Fibroblast of skin of back (primary cell): ENCODE results near the gene AOPEP.

Experiments used
- DNase-seq: peaks from one replicate; pipeline ENCODE4 v3.0.0-alpha.2; 2013

The AOPEP gene

DNA sequence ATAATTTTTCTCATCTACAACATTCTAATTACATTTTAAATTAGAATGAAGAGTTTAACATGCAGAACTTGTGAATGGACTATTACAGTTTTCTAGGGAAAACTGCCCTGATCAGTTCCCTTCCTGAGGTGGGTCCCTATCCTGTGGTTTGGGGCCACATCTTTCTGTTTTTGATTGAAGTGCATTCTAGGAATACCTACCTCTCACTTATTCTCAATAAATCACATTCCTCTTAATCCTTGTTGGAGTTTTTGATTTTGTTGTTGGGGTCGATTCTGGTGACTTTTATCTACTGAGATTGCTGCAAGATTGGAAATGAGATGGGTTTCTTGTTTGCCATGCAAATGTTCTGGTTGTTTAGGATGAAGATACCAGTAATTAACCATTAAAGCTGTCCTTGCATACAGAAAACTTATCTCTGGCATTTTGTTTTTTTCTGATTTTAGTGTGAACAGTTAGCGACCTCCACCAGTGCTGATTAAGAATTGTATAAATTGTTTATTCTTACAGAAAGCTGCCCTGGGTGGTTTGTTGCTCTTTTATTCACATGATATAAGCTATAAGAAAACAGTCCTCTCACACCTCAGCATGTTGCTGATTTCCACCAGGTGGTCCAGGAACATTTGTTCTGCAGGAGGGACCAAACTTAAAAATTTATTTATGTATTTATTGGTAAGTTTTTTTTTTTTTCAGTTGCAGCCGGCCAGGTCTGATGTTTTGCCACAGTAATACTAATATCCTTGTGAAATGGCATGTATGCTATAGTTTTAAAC lies 321.1 kb downstream of the AOPEP start:
- DNase-seq = no peak

DNA sequence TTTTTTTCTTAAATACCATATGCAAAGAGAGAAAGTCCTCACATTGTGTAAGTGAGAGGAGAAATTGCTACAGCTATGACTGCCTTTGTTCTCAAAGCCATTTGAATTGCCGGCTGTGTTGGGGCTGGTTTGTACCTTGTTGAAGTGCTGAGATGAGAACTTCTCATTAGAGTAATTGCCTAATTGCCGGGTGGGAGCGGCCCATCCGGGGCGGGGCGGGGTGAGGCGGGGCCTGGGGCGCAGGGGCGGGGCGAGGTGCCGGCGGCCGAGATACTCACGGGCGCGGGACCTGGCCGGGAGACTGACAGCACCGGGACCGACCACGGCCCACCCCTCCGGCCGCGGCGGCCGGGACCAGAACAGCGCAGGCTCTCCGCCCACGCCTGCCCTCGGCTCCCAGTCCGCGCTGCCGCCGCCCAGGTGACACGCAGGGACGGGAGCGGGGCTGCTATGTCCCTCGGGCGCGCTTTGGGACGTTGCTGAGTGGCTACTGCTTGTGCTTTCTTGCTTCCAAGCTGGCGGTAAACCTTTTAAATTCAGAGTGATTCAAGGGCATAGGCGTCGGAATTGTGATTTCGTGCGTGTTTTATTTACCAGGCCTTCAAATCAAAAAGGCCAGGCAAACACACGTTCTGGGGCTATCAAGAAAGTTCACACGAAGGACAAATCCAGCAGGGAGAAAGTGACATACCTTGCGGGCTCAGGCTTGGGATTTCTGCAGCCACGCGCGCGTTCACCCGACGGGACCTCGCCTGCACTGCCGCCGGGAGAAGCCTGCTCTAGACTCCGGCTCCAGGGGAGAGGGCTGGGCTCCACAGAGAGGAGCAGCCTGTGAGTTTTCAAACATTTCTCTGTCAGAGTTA lies 322.0 kb downstream of the AOPEP start:
- peak; percentile 32 for DNase-seq

DNA sequence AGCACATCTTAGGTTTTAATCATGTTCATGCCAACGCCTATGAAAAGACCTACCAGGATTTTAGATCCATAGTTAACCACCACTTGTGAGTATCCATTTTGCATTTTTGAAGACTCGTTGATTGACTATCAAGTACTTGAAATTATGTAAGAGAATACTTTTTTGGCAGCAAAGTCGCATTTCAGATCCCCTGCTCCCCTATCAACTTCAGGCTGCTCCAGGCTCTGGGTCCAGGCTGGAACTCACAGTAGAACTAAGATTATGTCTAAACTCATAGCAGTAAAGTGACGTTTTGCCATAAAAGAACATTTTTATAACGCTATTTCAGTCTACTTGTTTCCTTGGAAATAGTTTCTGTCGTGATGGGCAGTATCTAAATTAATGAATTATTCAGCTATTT lies 323.3 kb downstream of the AOPEP start:
- no peak for DNase-seq

DNA sequence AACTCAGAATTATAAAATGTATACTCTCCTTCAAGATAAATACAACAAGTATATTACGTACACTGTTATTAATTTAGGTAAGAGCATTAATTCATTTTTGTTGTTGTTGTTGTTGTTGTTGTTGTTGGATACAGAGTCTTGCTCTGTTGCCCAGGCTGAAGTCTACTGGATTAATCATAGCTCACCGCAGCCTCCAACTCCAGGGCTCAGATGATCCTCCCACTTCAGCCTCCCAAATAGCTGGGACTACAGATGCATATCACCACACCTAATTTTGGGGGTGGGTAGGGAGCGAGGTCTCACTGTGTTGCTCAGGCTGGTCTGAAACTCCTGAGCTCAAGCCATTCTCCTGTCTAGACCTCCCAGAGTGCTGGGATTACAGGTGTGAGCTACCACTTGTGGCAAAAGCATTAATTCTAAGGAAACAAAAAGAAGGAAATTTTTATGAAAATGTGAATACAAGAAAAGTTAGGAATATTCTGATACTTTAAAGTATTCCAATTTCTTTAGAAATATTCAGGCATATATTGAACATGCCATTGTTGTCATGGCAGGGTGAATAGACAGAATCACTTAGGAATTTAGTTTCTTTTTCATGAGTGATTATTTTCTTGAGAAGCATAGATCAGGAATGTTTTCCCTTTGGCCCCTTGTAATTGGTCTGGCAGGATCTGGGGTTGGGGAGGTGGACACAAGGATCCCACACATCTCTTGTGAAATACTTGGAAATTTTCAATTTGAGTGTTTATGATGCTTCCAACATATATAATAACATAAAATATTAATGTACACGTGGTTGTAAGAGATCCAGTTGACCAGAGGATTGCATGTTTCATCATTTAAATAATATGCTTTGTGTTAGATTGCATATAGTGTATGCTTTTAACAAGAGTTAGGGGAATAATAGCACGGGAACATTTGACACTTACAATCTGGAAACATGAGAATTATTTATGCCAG lies 327.4 kb downstream of the AOPEP start:
- DNase-seq = peak; percentile 66

DNA sequence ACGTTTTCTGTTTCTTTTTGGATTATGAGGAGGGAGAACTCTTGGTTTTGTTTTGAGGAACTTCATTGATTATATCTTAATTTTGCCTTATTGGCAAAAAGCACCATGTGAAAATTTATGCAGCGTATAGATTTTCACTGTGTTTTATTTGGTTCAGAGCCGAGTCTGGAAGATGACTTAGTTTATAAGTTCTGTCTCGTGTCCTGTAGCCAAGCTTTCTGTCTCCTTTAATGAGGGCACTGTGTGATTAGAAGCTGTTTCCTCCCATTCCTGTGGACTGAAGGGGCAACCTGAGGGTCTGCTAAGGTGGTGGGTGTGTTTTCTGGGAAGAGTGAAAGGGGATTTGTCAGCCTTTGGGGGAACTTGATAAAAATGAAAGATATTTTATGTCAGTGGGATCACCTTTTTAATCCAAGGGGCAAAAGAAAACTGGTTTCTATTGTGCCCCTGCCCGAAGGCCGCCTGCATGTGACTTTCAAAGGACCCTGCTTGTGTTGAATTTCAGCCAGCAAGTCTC lies 328.9 kb downstream of the AOPEP start:
- DNase-seq = peak; percentile 23

DNA sequence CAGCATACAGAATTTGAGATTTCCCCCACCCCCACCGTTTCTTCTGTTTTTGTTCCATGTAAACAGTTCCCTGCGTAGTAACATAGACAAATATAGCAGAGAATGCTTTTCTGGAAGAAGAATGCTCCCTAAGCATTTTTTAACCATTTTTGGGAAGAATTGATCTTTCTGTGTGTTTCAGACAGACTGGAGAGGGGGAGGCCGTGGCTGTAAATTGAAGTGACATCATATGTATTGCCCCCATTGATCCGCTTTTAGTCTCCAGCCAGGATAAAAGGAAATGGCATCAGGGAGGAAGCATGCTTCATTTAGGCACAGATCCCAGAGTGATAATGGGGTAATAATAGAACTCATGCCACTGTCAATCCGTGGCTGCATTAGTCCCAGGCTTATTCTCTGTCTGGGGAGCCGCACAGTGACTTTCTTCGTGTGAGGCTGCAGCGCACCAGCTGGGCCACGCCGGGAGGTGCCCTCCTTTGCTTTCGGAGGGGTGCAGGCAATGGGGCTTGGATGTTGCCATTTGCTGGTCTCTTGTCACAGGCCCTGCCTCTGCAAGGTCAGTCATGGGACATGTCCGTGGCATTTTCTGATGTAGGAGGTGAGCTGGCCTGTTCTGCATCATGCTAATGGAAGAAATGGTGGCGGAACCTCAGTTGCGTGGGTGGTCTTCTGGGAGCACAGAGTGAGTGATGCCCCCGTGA lies 329.5 kb downstream of the AOPEP start:
- peak; percentile 93 for DNase-seq

DNA sequence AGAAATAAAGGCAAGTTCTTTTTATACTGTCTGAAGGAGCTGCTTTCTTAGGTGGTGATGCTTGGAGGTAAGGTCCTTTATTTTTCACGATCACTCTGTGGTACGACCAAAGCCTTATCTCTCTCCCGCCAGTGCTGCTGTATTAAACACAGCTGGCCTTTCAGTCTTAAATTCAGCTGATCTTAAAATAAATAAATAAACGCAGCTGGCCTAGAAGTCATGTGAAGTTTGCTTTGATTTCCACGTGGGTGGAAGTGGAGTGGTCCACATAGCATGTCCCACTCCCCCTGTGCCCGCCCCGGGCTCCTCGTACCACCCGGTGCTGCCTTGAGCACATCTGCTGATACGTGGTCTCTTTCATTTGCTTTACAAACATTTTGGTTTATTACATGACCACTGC lies 330.6 kb downstream of the AOPEP start:
- peak; percentile 16 for DNase-seq

DNA sequence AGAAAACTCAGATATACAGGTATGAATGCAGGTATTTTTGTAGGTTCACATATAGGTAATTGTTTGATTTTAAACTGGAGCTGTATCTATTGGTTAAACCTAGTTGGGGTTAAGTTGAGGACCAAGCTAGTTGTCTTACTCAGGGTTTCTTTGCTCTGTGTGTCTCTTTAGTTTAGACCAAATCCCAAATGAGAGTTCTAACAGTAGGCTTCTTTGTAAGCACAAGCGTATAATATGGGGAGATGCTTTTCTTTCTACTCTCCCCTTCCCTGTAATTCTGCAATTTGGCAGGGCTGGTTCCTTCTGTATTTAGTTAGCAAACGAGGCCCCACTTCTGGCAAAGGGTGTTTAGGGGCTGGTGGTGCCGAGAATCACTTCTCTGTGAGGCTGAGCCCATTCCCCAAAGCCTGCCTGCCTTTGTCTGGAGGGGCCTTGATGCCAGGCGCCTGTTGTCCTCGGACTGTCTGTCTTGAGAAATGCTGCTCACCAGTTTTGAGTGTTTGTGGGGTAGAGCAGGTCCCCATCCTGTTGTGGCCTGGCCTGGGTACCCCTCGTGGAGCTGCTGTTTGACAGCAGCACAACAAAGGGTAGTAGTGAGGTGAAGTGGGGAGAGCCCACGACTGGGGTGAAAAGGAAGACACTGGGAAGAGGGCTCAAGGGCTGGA lies 331.8 kb downstream of the AOPEP start:
- DNase-seq = no peak

DNA sequence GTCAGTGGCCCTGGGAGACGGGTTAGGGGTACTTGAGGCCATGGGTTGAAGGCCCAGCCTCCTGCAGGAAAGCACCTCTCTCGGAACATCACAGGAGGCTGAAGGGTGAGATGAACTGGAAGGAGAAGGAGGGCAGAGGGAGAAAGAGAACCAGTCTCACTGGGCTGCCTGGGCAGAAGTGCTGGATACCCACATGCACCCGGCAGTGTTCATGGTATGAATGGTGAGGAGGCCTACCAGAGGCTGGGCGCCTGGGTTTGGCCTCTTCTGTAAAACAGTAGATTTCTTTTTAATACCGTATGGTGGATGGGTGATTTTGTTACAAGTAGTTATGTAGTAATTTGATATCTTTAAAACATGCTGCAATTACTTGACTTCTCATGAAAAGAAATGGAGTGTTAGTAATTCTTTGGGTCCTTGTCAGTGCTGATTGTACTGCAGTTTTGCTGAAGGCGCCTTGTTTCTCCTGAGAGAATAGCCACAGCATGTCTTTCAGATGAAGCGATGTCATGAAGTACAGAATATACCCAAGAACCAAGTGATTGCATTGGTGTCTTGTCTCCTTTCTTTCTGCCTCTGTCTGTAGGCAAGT lies 332.4 kb downstream of the AOPEP start:
- peak; percentile 42 for DNase-seq

DNA sequence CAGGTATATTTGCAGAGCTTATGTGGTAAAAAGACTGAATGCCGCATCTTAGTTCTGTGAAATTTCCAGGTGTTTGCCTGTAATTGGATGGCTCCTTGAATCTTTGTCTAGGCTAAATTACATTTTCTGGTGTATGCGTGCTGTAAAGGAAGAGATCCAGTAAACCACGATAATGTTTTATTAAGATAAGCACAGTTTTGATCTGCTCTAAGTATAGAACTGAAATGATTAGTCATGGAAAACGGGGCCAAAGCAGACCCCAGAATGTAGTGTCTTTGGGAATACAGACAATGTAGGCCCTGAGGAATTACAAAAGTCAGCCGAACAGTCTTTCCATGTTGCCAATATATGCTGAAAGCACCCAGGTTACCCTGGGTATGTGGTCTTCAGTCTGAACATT lies 333.7 kb downstream of the AOPEP start:
- peak; percentile 27 for DNase-seq

DNA sequence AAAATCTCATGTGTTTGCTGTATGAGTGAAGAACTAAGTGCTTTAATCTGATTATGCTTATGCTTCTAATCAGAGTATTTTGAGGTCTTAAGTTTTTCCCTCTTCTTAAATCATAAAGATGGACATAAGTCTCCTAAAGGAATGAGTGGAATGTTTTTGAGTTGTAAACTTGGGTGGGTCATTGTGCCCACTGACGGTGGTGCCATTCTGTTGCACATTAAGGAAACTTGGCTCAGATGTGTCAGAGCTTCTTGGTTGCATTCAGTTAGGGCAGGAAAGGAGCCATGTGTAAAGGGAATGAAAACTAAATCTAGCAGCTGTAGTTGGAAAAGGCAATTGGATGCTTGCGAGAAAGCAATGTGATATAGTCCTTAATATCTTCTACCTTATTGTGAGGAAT lies 334.4 kb downstream of the AOPEP start:
- no peak for DNase-seq

DNA sequence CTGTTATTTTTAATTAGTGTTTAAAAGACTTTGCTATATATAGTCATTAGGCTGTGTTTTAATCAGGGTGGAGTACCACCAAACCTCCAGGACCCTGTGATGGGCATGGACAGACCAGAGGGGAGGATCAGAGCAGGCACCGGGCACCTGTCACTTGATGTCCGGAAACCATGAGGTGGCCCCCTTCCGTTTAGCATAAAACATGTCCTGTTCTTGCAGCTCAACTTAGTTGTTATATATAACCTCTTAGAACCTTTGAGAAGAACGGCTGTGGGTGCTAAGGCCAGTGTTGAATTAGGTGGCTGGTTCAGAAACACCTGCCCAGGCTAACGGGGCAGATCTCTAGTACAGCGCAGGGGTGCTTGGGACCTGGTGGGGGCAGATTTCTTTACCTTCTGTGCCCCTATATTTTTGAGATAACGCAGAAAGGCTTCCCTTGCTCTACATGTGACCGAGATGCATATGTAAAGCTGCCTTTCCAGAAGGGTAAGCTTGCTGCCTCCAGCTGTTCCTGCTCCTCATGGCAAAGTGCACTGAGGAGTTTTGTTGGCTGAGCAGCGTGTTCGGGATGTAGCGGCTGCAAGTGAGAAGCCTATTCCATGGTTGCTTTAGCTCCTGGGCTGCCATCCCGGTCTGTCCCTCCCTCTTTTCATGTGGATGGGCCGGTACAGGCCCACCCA lies 335.6 kb downstream of the AOPEP start:
- no peak for DNase-seq

DNA sequence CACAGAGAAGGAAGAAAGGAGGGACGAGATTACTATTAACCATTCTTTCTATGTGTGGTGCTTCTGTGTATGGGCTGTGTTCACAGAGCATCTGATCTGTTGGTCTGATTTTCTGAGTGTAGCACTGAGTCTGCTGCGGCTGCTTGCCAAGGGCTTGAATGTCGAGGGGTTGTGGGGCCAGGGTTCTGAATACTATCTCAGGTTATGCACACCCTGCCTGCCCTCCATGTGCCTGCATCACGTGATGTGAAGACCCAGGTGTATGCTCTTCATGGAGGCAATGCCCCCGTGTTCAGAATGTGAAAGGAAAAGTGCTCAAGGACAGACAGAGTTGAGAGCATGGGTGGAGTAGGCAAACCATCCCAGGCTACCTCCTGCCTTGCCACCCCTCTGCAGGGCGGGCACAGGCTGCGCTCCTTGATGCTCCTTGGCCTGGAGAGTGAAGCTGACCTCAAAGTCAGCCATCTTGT lies 336.1 kb downstream of the AOPEP start:
- DNase-seq = no peak

DNA sequence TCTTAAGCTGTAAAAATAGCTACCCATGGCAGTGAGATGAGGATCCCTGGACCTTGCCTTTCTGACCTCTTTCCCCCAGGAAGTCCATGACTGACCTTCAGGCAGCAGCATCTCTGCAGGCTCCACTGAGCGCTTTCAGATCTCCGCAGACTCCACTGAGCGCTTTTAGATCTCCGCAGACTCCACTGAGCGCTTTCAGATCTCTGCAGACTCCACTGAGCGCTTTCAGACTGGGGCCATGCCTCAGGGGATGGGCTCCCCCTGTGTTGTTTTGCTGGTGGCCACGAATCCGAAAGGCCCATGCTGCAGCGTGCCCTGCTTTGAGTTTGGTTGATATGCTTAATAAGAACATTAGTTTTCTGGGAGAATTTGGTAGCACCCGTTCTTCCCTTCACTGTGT lies 336.8 kb downstream of the AOPEP start:
- DNase-seq = no peak

DNA sequence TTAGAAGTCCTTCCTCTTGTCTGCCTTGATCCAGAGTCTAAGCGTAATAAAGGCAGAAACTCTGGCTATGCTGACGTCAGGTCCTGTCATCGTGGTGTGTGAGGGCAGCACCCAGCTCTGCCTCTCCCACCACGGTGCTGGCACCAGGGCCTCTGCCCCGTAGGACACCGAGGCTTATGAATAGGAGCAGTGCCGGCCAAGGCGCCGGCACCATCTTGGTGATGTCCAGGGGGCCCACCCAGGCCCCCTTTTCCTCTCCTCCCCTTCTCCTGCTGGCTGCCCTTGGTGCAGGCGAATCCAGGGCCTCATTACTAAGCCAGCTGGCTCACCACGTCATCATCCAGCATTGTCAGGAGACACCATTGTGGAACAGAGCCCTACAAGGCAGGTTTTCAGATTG lies 338.7 kb downstream of the AOPEP start:
- no peak for DNase-seq

DNA sequence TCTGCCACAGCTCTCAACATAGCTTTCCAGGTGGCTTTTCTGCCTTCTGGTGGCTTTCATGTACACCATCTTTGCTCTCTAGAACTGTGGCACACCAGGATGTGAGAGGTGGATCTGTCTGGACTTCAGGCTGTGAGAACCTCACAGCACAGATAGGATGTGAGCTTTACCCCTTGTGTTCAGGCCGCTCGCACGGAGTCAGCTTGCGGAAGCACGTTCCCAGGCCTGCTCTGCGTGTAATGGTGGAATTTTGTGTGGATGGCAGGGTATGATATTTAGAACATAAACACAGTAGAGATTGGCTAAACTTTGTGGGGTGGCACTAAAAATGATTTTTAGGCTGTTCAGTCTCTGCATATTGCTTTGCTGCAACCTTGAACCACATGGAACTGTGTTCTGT lies 340.6 kb downstream of the AOPEP start:
- no peak for DNase-seq

DNA sequence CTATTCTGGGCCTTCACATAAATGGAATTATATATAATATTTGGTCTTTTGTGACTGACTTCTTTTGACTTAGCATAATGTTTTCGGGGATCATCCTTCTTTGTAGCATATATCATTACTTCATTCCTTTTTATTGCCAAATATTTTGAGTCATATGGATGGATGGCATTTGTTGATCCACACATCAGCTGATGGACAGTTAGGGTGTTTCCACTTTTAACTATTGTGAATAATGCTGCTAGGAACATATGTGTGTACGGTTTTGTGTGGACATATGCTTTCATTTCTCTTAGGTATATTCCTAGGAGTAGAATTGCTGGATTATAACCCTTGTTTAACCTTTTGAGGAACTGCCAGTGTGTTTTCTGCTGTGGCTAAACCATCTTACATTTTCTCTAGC lies 341.4 kb downstream of the AOPEP start:
- DNase-seq = peak; percentile 45

DNA sequence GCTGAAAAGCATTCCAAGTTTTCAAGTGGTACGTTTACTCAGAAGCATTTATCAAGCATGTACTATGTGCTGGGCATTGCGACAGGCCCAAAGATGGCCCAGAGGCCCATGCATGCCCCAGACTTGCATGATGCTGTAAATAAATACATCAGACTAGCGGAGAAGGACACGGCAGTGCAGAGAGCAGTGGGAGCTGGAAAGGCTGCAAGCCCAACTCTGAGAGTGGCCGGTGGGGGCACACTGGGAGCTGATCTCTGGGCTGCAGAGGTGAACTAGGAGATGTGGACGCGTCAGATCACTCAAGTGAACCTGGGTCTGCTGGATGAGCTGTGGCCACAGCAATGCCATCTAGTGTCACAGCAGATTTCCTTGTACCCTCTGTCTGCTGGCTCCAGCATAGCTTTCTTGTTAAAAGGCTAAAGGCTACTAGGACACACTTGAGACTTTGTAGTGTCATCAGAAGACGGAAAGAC lies 344.1 kb downstream of the AOPEP start:
- DNase-seq = no peak

DNA sequence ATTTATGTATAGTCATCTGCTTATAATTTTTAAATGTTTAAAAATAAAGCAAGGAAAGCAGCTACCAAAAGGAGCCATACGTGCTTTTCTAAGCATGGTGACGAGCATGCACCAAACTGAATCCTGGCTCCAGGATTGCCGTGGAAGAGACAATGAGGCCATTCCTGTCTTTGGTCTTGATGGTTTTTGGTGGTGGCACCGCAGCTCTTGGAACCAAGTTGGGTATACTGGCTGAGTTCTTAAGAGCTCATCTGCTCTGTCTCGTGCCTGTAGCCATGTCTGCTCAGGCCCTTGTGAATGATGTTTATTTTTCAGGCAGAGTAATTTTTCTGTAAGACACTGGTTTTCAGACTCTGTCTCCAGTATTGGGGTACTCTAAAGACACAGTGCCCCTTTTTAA lies 345.0 kb downstream of the AOPEP start:
- no peak for DNase-seq

DNA sequence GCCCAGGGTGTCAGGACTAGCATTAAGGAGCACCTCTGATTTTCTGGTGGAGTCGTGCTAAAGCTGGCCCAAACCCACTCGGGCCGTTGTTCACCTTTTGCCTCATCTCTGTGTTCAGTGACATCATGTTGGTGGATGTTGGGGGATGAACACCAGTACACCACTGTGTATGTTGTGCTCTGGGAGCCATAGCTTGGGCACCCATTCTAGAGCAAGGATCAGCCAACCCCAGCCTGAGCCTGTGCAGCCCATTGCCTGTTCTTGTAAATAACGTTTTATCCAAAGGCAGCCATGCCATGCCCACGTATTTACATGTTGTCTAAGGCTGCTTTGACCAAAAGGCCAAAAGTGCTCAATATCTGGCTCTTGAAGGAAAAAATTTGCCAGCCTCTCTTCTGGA lies 345.4 kb downstream of the AOPEP start:
- DNase-seq = no peak
